ENCODE measurements around the gene IFT172. TPM values are rescaled to one million over a fixed set of nuclear protein-coding genes. Genes with fewer than 3 reads are reported as not detected.

Gene IFT172
- total RNA-seq, 1 experiment from 2014 or later, result 25.3 TPM

- TF ChIP-seq, protein P1, sequence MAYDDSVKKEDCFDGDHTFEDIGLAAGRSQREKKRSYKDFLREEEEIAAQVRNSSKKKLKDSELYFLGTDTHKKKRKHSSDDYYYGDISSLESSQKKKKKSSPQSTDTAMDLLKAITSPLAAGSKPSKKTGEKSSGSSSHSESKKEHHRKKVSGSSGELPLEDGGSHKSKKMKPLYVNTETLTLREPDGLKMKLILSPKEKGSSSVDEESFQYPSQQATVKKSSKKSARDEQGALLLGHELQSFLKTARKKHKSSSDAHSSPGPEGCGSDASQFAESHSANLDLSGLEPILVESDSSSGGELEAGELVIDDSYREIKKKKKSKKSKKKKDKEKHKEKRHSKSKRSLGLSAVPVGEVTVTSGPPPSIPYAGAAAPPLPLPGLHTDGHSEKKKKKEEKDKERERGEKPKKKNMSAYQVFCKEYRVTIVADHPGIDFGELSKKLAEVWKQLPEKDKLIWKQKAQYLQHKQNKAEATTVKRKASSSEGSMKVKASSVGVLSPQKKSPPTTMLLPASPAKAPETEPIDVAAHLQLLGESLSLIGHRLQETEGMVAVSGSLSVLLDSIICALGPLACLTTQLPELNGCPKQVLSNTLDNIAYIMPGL (CRISPR knock-in tag; IDR thresholded peaks at IDR 0.05), result peak; percentile 85; the same call in 1 of the 2 replicates
- TF ChIP-seq AFF4 (CRISPR knock-in tag; IDR thresholded peaks at IDR 0.05; ENCODE audit: borderline replicate concordance) (peak; percentile 53; the same call in 1 of the 2 replicates), OVOL2 (CRISPR knock-in tag; IDR thresholded peaks at IDR 0.05; ENCODE audit: borderline replicate concordance) (no peak), PRDM15 (CRISPR knock-in tag; IDR thresholded peaks at IDR 0.05) (0 out of 2 replicates have a peak, but pooled peaks have one; percentile 31), FOXK1 (CRISPR knock-in tag; IDR thresholded peaks at IDR 0.05) (peak; percentile 83), ZNF425 (CRISPR knock-in tag; conservative IDR thresholded peaks at IDR 0.05) (no peak), EMX1 (CRISPR knock-in tag; IDR thresholded peaks at IDR 0.05) (no peak), MAX (CRISPR knock-in tag; IDR thresholded peaks at IDR 0.05) (0 out of 2 replicates have a peak, but pooled peaks have one; percentile 31), CDX4 (CRISPR knock-in tag; IDR thresholded peaks at IDR 0.05; ENCODE audit: borderline replicate concordance) (no peak), ZNF317 (CRISPR knock-in tag; IDR thresholded peaks at IDR 0.05; ENCODE audit: borderline replicate concordance, low read depth) (no peak)
- TF ChIP-seq, protein P2, sequence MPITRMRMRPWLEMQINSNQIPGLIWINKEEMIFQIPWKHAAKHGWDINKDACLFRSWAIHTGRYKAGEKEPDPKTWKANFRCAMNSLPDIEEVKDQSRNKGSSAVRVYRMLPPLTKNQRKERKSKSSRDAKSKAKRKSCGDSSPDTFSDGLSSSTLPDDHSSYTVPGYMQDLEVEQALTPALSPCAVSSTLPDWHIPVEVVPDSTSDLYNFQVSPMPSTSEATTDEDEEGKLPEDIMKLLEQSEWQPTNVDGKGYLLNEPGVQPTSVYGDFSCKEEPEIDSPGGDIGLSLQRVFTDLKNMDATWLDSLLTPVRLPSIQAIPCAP (CRISPR knock-in tag; IDR thresholded peaks at IDR 0.05), result peak; percentile 19; the same call in 1 of the 2 replicates
- TF ChIP-seq, protein P3, sequence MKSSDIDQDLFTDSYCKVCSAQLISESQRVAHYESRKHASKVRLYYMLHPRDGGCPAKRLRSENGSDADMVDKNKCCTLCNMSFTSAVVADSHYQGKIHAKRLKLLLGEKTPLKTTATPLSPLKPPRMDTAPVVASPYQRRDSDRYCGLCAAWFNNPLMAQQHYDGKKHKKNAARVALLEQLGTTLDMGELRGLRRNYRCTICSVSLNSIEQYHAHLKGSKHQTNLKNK (CRISPR knock-in tag; IDR thresholded peaks at IDR 0.05), result no peak
Measured at GRCh38 chr2:27428213-27428977, 61.1 kb downstream of the IFT172 start, which contains the start of gene NRBP1 (continued).

Measured in WTC11 (cell line).